HEK293 (cell line): ENCODE measurements around the gene SPACA4.

Source experiments
- BCL11A ChIP-seq: fragments of 450-650 bp; formaldehyde crosslinking; IDR thresholded peaks from 2 replicates; pipeline ENCODE4 v1.5.1; 2016; ENCODE audit warnings: low read depth, missing biosample characterization, missing genetic modification characterization
- BCL11B ChIP-seq: fragments of 450-650 bp; formaldehyde crosslinking; IDR thresholded peaks from 2 replicates; pipeline ENCODE4 v1.5.1; 2016; ENCODE audit warnings: low read depth, missing biosample characterization, missing genetic modification characterization
- GLIS1 ChIP-seq: fragments of 450-650 bp; formaldehyde crosslinking; IDR thresholded peaks from 2 replicates; pipeline ENCODE4 v1.5.1; 2016; ENCODE audit warnings: missing biosample characterization, missing genetic modification characterization
- KLF10 ChIP-seq: fragments of 450-650 bp; IDR thresholded peaks from 2 replicates; pipeline ENCODE4 v1.5.1; 2018; ENCODE audit warnings: missing biosample characterization, mild to moderate bottlenecking, missing genetic modification characterization
- KLF16 ChIP-seq: fragments of 450-650 bp; formaldehyde crosslinking; IDR thresholded peaks from 2 replicates; pipeline ENCODE4 v1.5.1; 2017; ENCODE audit warnings: missing biosample characterization, missing genetic modification characterization
- KLF8 ChIP-seq: fragments of 450-650 bp; formaldehyde crosslinking; IDR thresholded peaks from 2 replicates; pipeline ENCODE4 v1.5.1; 2016; ENCODE audit warnings: missing biosample characterization, missing genetic modification characterization
- PATZ1 ChIP-seq: fragments of 450-650 bp; formaldehyde crosslinking; IDR thresholded peaks from 2 replicates; pipeline ENCODE4 v1.5.1; 2016; ENCODE audit warnings: missing biosample characterization, missing genetic modification characterization
- PRDM10 ChIP-seq: fragments of 450-650 bp; formaldehyde crosslinking; IDR thresholded peaks from 2 replicates; pipeline ENCODE4 v1.5.1; 2016; ENCODE audit warnings: missing biosample characterization, missing genetic modification characterization
- REST ChIP-seq: fragments of 450-650 bp; formaldehyde crosslinking; IDR thresholded peaks from 2 replicates; pipeline ENCODE4 v1.5.1; 2016; ENCODE audit warnings: missing biosample characterization, missing genetic modification characterization
- SP7 ChIP-seq: fragments of 450-650 bp; formaldehyde crosslinking; IDR thresholded peaks from 2 replicates; pipeline ENCODE4 v1.5.1; 2016; ENCODE audit warnings: missing biosample characterization, missing genetic modification characterization
- WT1 ChIP-seq: fragments of 450-650 bp; formaldehyde crosslinking; IDR thresholded peaks from 2 replicates; pipeline ENCODE4 v1.5.1; 2016; ENCODE audit warnings: missing biosample characterization, missing genetic modification characterization
- ZBTB10 ChIP-seq: fragments of 450-650 bp; formaldehyde crosslinking; IDR thresholded peaks from 2 replicates; pipeline ENCODE4 v1.5.1; 2016; ENCODE audit warnings: missing biosample characterization, missing genetic modification characterization
- ZBTB17 ChIP-seq: fragments of 450-650 bp; formaldehyde crosslinking; IDR thresholded peaks from 2 replicates; pipeline ENCODE4 v1.5.1; 2016; ENCODE audit warnings: missing biosample characterization, missing genetic modification characterization
- ZBTB7A ChIP-seq: fragments of 450-650 bp; formaldehyde crosslinking; IDR thresholded peaks from 2 replicates; pipeline ENCODE4 v1.5.1; 2016; ENCODE audit warnings: low read depth, missing biosample characterization, missing genetic modification characterization
- ZFP69B ChIP-seq: fragments of 450-650 bp; formaldehyde crosslinking; IDR thresholded peaks from 2 replicates; pipeline ENCODE4 v1.5.1; 2016; ENCODE audit warnings: missing biosample characterization, missing genetic modification characterization
- ZNF239 ChIP-seq: fragments of 450-650 bp; formaldehyde crosslinking; IDR thresholded peaks from 2 replicates; pipeline ENCODE4 v1.5.1; 2016; ENCODE audit warnings: missing biosample characterization, missing genetic modification characterization
- ZNF302 ChIP-seq: fragments of 450-650 bp; formaldehyde crosslinking; IDR thresholded peaks from 2 replicates; pipeline ENCODE4 v1.5.1; 2016; ENCODE audit warnings: missing biosample characterization, missing genetic modification characterization, low read depth
- ZNF341 ChIP-seq: fragments of 450-650 bp; formaldehyde crosslinking; IDR thresholded peaks from 2 replicates; pipeline ENCODE4; 2016; ENCODE audit warnings: low read depth, missing biosample characterization, missing genetic modification characterization
- ZNF362 ChIP-seq: fragments of 450-650 bp; formaldehyde crosslinking; IDR thresholded peaks from 2 replicates; pipeline ENCODE4 v1.5.1; 2016; ENCODE audit warnings: missing biosample characterization, missing genetic modification characterization
- ZNF76 ChIP-seq: fragments of 450-650 bp; formaldehyde crosslinking; IDR thresholded peaks from 2 replicates; pipeline ENCODE4; 2016; ENCODE audit warnings: low read depth, missing biosample characterization, missing genetic modification characterization, borderline replicate concordance
- TF ChIP-seq, protein P1 (sequence below): fragments of 450-650 bp; formaldehyde crosslinking; IDR thresholded peaks from 2 replicates; pipeline ENCODE4 v1.5.1; 2016; ENCODE audit warnings: missing biosample characterization, missing genetic modification characterization
- TF ChIP-seq, protein P2 (sequence below): fragments of 450-650 bp; formaldehyde crosslinking; optimal IDR thresholded peaks from 2 replicates; pipeline ENCODE3; 2016; ENCODE audit warnings: missing biosample characterization, mild to moderate bottlenecking, missing genetic modification characterization

SPACA4 gene

DNA sequence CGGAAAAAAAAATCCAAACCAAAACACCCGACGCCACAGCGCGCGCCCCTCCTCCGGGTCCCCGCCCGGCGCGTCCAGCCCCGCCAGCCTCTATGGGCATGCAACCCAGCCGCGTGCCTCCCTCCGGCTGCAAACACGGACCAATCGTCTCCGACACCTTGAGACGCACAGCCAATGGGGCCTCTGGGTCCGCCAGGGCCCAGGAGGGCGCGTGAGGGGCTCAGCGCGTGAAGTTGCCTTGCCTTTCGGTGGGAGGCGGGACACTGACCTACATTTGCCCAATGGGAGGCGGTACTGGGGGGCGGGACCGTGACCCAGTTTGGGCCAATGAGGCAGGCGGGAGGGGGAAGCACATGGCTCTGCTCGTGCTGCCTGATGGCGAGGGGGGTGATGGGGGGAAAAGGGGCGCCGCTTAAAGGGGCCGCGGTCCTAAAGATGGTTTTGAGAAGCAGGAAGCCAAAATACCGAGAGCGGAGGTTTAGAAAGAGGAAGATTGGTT, 31.0 kb downstream of the SPACA4 start (continued):
- TF ChIP-seq BCL11B, result 0 out of 2 replicates have a peak, but pooled peaks have one; percentile 41
- peak; percentile 79; the same call in 1 of the 2 replicates for TF ChIP-seq ZBTB7A (tag by site-specific recombination)
- peak; percentile 8 for TF ChIP-seq SP7 (tag by site-specific recombination)
- peak; percentile 68; the same call in 1 of the 2 replicates for TF ChIP-seq GLIS1 (tag by site-specific recombination)
- TF ChIP-seq WT1 (tag by site-specific recombination), result peak; percentile 38; the same call in 1 of the 2 replicates
- TF ChIP-seq, protein P1, sequence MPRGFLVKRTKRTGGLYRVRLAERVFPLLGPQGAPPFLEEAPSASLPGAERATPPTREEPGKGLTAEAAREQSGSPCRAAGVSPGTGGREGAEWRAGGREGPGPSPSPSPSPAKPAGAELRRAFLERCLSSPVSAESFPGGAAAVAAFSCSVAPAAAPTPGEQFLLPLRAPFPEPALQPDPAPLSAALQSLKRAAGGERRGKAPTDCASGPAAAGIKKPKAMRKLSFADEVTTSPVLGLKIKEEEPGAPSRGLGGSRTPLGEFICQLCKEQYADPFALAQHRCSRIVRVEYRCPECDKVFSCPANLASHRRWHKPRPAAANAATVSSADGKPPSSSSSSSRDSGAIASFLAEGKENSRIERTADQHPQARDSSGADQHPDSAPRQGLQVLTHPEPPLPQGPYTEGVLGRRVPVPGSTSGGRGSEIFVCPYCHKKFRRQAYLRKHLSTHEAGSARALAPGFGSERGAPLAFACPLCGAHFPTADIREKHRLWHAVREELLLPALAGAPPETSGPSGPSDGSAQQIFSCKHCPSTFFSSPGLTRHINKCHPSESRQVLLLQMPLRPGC (tag by site-specific recombination), result peak; percentile 84; the same call in 1 of the 2 replicates
- peak; percentile 74 for TF ChIP-seq ZBTB17 (tag by site-specific recombination)
- TF ChIP-seq REST, result no peak
- 0 out of 2 replicates have a peak, but pooled peaks have one; percentile 12 for TF ChIP-seq BCL11A
- TF ChIP-seq ZNF239, result no peak
- TF ChIP-seq ZFP69B (tag by site-specific recombination), result peak; percentile 95; the same call in 1 of the 2 replicates
- peak; percentile 99 for TF ChIP-seq ZBTB10 (tag by site-specific recombination)
- TF ChIP-seq KLF8 (tag by site-specific recombination), result peak; percentile 97
- TF ChIP-seq ZNF302, result no peak
- TF ChIP-seq KLF10 (tag by site-specific recombination), result peak; percentile 97
- TF ChIP-seq PATZ1 (tag by site-specific recombination), result peak; percentile 95
- TF ChIP-seq, protein P2, sequence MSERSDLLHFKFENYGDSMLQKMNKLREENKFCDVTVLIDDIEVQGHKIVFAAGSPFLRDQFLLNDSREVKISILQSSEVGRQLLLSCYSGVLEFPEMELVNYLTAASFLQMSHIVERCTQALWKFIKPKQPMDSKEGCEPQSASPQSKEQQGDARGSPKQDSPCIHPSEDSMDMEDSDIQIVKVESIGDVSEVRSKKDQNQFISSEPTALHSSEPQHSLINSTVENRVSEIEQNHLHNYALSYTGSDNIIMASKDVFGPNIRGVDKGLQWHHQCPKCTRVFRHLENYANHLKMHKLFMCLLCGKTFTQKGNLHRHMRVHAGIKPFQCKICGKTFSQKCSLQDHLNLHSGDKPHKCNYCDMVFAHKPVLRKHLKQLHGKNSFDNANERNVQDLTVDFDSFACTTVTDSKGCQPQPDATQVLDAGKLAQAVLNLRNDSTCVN (tag by site-specific recombination), result peak; percentile 96
- TF ChIP-seq PRDM10 (tag by site-specific recombination), result peak; percentile 38; the same call in 1 of the 2 replicates
- peak; percentile 1; the same call in 1 of the 2 replicates for TF ChIP-seq ZNF362 (tag by site-specific recombination)
- peak; percentile 97 for TF ChIP-seq ZNF341
- peak; percentile 80 for TF ChIP-seq ZNF76
- TF ChIP-seq KLF16, result peak; percentile 87
